GM12878 (cell line): ENCODE data around the gene YBX2. TPM values are rescaled to one million over a fixed set of nuclear protein-coding genes. Genes with fewer than 3 reads are reported as not detected.
A peak's percentile ranks its signal among the peaks of the same experiment; 100 is the strongest.

Experiments used
- BACH1 ChIP-seq: fragments of 450-650 bp; IDR thresholded peaks from 2 replicates; pipeline ENCODE4 v1.6.1; 2017; ENCODE audit warnings: mild to moderate bottlenecking, borderline replicate concordance
- BCLAF1 ChIP-seq: fragments of 450-650 bp; IDR thresholded peaks from 2 replicates; pipeline ENCODE4 v1.6.1; 2017; ENCODE audit warnings: antibody characterized with exemption, mild to moderate bottlenecking, moderate library complexity
- BRCA1 ChIP-seq: IDR thresholded peaks from 2 replicates; pipeline ENCODE4 v1.6.1; 2011; ENCODE audit warnings: low read depth, low read length, improper control_type of control experiment
- CBFB ChIP-seq: IDR thresholded peaks from 2 replicates; pipeline ENCODE4 v1.6.1; 2016; ENCODE audit warnings: antibody characterized with exemption, low read depth
- CBX3 ChIP-seq: fragments of 200-600 bp; sonication (generic); IDR thresholded peaks from 2 replicates; pipeline ENCODE4 v1.6.1; 2016; ENCODE audit warnings: low read depth, borderline replicate concordance
- EED ChIP-seq: sonication (generic); IDR thresholded peaks from 2 replicates; pipeline ENCODE4 v1.6.1; 2016; ENCODE audit warnings: antibody characterized with exemption, low read depth
- ESRRA ChIP-seq: IDR thresholded peaks from 2 replicates; pipeline ENCODE4 v1.6.1; 2012; ENCODE audit warnings: mild to moderate bottlenecking, low read length, improper control_type of control experiment
- EZH2 ChIP-seq: IDR thresholded peaks from 2 replicates; pipeline ENCODE4 v1.6.1; 2012; ENCODE audit warnings: low read depth, mild to moderate bottlenecking, control low read depth, inconsistent platforms, low read length, borderline replicate concordance; ENCODE audit not compliant: control insufficient read depth
- FOXM1 ChIP-seq: IDR thresholded peaks from 2 replicates; pipeline ENCODE4 v1.6.1; 2012; ENCODE audit warnings: low read depth, mild to moderate bottlenecking, inconsistent platforms, low read length, moderate library complexity
- GATAD2B ChIP-seq: fragments of 450-650 bp; conservative IDR thresholded peaks from 2 replicates; pipeline ENCODE4 v1.6.1; 2017; ENCODE audit warnings: low read depth, mild to moderate bottlenecking, moderate library complexity
- KAT2A ChIP-seq: conservative IDR thresholded peaks from 2 replicates; pipeline ENCODE4 v1.6.1; 2011; ENCODE audit warnings: low read depth, low read length; ENCODE audit not compliant: control insufficient read depth
- MYB ChIP-seq: fragments of 150-350 bp; IDR thresholded peaks from 2 replicates; pipeline ENCODE4 v1.6.1; 2014; ENCODE audit warnings: mild to moderate bottlenecking, low read depth, low read length, borderline replicate concordance
- NBN ChIP-seq: fragments of 450-650 bp; IDR thresholded peaks from 2 replicates; pipeline ENCODE4 v1.6.1; 2016
- NFIC ChIP-seq: IDR thresholded peaks from 2 replicates; pipeline ENCODE4 v1.6.1; 2012; ENCODE audit warnings: low read depth, mild to moderate bottlenecking, inconsistent platforms, low read length, moderate library complexity
- PAX8 ChIP-seq: fragments of 450-650 bp; IDR thresholded peaks from 2 replicates; pipeline ENCODE4 v1.6.1; 2017; ENCODE audit warnings: mild to moderate bottlenecking, moderate library complexity
- POLR2A ChIP-seq: IDR thresholded peaks from 2 replicates; pipeline ENCODE4 v1.6.1; 2011; ENCODE audit warnings: low read depth, mild to moderate bottlenecking, low read length
- RCOR1 ChIP-seq: conservative IDR thresholded peaks from 2 replicates; pipeline ENCODE4 v1.6.1; 2012; ENCODE audit warnings: low read depth, low read length, improper control_type of control experiment
- RELB ChIP-seq: fragments of 450-650 bp; IDR thresholded peaks from 2 replicates; pipeline ENCODE4 v1.6.1; 2017; ENCODE audit warnings: low read depth, mild to moderate bottlenecking, moderate library complexity
- REST ChIP-seq: IDR thresholded peaks from 2 replicates; pipeline ENCODE4 v1.6.1; 2012; ENCODE audit warnings: mild to moderate bottlenecking, low read depth, low read length
- SREBF2 ChIP-seq: IDR thresholded peaks from 2 replicates; pipeline ENCODE4 v1.6.1; 2012; ENCODE audit warnings: mild to moderate bottlenecking, low read length
- SRF ChIP-seq, 2 experiments: IDR thresholded peaks; 2 replicates each; pipeline ENCODE4 v1.6.1; 2011; ENCODE audit warnings: low read depth in 2 of 2, low read length in 2 of 2, mild to moderate bottlenecking in 1 of 2, moderate library complexity in 1 of 2
- STAT1 ChIP-seq: fragments of 450-650 bp; conservative IDR thresholded peaks from 2 replicates; pipeline ENCODE4 v1.6.1; 2014; ENCODE audit warnings: antibody characterized with exemption, mild to moderate bottlenecking
- STAT3 ChIP-seq: IDR thresholded peaks from 2 replicates; pipeline ENCODE4 v1.6.1; 2011; ENCODE audit warnings: low read depth, low read length, improper control_type of control experiment
- ZNF384 ChIP-seq: IDR thresholded peaks from 2 replicates; pipeline ENCODE4 v1.6.1; 2012; ENCODE audit warnings: low read depth, mild to moderate bottlenecking, low read length, improper control_type of control experiment, borderline replicate concordance
- ZZZ3 ChIP-seq: IDR thresholded peaks from 2 replicates; pipeline ENCODE4 v1.6.1; 2011; ENCODE audit warnings: low read depth; ENCODE audit not compliant: control insufficient read depth, insufficient read length
- polyA plus RNA-seq, 11 experiments: library from polyadenylated mRNA; depleted of rRNA in 4 of 11; unstranded in 6 of 11; stranded (reverse) in 5 of 11; fragments of >200 nt; fragmentation: Nextera tagmentation in 4 of 11; fragmentation: Illumina TruSeq in 1 of 11; extraction: Ambion mirVana in 4 of 11; extraction: Trizol in 1 of 11; gene quantifications; 1 replicate in 1 of 11; 2 replicates in 10 of 11; pipeline versions ENCODE4 v1.2.1 to v1.2.3, GENCODE V29; 2011 to 2016; ENCODE audit warnings: inconsistent platforms in 2 of 11, missing spikeins in 2 of 11, low read depth in 1 of 11
- total RNA-seq, 4 experiments: library from RNA; depleted of rRNA in 3 of 4; stranded (reverse); fragments of >200 nt in 3 of 4; fragmentation: Illumina TruSeq in 1 of 4; extraction: Trizol in 1 of 4; gene quantifications; 2 replicates each; pipeline versions ENCODE4 v1.2.1 to v1.2.3, GENCODE V29; 2013 to 2021

The YBX2 gene
- total and polyA plus RNA-seq, 10 of the 15 experiments (the other 5 are each of a cell fraction or from before 2014, with no cell fraction given): not detected

- TF ChIP-seq BCLAF1 (no peak), FOXM1 (no peak), NBN (no peak), SREBF2 (no peak), RCOR1 (no peak), RELB (no peak), BRCA1 (no peak), BACH1 (peak; percentile 35; the same call in 1 of the 2 replicates), KAT2A (no peak), GATAD2B (no peak; the same call in none of the 2 replicates), ESRRA (no peak), REST (no peak), MYB (no peak), ZZZ3 (no peak), EED (peak; percentile 40; the same call in 1 of the 2 replicates), CBX3 (no peak), PAX8 (no peak), POLR2A (no peak), STAT1 (peak; percentile 49; the same call in 1 of the 2 replicates), CBFB (peak; percentile 39; the same call in 1 of the 2 replicates), ZNF384 (no peak), STAT3 (no peak), EZH2 (no peak), NFIC (no peak), SRF (IDR thresholded peaks at IDR 0.05; ENCODE audit: low read depth in 2 of 2, low read length in 2 of 2) (no peak)
Observed at GRCh38 chr17:7296189-7296861, 1.9 kb upstream of the YBX2 start (continued).
